Measurements from ENCODE around the gene EFCAB14. TPM values are rescaled to one million over a fixed set of nuclear protein-coding genes. Genes with fewer than 3 reads are reported as not detected.
"Not testable (repeated sequence)": the region's sequence is repeated elsewhere in the genome, so short reads cannot be mapped to it uniquely, and the experiment has no call there.

The EFCAB14 gene
- polyA plus RNA-seq, 1 donor from 2014 or later = 7.6 TPM

DNA sequence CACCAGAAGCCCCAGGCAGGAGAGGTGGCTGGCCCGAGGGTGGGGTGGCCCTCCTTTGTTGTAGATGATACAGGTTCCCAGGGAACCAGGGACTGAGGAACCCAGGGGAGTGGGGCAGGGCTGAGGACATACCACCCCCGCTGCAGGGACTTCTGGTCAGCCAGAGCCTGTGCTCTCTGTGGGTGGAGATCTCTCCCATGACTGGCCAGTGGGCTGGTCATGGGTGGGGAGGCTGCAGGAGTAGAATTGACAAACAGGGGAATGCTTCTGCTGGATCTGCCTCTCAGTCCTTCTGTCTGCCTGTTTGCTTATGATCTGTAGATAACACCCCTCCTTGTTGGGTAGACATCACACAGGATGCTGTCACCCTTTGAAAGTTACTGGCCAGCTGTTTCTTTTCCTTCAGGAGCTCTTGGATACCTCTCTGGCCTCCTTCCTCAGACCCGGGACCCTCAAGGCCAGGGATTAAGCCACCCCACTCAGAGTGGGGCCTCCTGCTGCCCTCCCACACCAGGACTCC is 2.8 kb upstream of the EFCAB14 start:
- TF ChIP-seq RAD21 (conservative IDR thresholded peaks at IDR 0.05) = no peak
- TF ChIP-seq POLR2AphosphoS5 (IDR thresholded peaks at IDR 0.05) = no peak
- TF ChIP-seq EZH2 (IDR thresholded peaks at IDR 0.05; ENCODE audit: borderline replicate concordance, insufficient read depth, low read length, poor library complexity, severe bottlenecking) = no peak
- no peak for TF ChIP-seq EP300 (conservative IDR thresholded peaks at IDR 0.05; ENCODE audit: poor library complexity, severe bottlenecking)
- TF ChIP-seq, protein P1, sequence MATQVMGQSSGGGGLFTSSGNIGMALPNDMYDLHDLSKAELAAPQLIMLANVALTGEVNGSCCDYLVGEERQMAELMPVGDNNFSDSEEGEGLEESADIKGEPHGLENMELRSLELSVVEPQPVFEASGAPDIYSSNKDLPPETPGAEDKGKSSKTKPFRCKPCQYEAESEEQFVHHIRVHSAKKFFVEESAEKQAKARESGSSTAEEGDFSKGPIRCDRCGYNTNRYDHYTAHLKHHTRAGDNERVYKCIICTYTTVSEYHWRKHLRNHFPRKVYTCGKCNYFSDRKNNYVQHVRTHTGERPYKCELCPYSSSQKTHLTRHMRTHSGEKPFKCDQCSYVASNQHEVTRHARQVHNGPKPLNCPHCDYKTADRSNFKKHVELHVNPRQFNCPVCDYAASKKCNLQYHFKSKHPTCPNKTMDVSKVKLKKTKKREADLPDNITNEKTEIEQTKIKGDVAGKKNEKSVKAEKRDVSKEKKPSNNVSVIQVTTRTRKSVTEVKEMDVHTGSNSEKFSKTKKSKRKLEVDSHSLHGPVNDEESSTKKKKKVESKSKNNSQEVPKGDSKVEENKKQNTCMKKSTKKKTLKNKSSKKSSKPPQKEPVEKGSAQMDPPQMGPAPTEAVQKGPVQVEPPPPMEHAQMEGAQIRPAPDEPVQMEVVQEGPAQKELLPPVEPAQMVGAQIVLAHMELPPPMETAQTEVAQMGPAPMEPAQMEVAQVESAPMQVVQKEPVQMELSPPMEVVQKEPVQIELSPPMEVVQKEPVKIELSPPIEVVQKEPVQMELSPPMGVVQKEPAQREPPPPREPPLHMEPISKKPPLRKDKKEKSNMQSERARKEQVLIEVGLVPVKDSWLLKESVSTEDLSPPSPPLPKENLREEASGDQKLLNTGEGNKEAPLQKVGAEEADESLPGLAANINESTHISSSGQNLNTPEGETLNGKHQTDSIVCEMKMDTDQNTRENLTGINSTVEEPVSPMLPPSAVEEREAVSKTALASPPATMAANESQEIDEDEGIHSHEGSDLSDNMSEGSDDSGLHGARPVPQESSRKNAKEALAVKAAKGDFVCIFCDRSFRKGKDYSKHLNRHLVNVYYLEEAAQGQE (IDR thresholded peaks at IDR 0.05; ENCODE audit: borderline replicate concordance) = no peak
- TF ChIP-seq SMC3 (conservative IDR thresholded peaks at IDR 0.05; ENCODE audit: poor library complexity) = no peak
- TF ChIP-seq, protein P2, sequence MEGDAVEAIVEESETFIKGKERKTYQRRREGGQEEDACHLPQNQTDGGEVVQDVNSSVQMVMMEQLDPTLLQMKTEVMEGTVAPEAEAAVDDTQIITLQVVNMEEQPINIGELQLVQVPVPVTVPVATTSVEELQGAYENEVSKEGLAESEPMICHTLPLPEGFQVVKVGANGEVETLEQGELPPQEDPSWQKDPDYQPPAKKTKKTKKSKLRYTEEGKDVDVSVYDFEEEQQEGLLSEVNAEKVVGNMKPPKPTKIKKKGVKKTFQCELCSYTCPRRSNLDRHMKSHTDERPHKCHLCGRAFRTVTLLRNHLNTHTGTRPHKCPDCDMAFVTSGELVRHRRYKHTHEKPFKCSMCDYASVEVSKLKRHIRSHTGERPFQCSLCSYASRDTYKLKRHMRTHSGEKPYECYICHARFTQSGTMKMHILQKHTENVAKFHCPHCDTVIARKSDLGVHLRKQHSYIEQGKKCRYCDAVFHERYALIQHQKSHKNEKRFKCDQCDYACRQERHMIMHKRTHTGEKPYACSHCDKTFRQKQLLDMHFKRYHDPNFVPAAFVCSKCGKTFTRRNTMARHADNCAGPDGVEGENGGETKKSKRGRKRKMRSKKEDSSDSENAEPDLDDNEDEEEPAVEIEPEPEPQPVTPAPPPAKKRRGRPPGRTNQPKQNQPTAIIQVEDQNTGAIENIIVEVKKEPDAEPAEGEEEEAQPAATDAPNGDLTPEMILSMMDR (IDR thresholded peaks at IDR 0.05; ENCODE audit: poor library complexity, severe bottlenecking) = no peak
- TF ChIP-seq MXI1 (conservative IDR thresholded peaks at IDR 0.05; ENCODE audit: poor library complexity, severe bottlenecking) = no peak
- no peak for TF ChIP-seq TAF1 (IDR thresholded peaks at IDR 0.05; ENCODE audit: low read depth)
- no peak overlapping the region for H3K9ac ChIP-seq (ENCODE audit: low read length)
- no peak overlapping the region for H3K4me2 ChIP-seq (ENCODE audit: low read length)
- H3K9me3 ChIP-seq (ENCODE audit: low read length) = no peaks in the 10 kb centered on the region
- H3K27me3 ChIP-seq (ENCODE audit: insufficient read depth, low read depth, low read length) = no peaks in the 10 kb centered on the region
- H2AFZ ChIP-seq (ENCODE audit: low read depth, low read length) = no peak overlapping the region
- peaks cover 11% of the 10 kb centered on the region for H3K79me2 ChIP-seq (replicated peaks; ENCODE audit: insufficient read depth, low read length)
- H4K20me1 ChIP-seq (ENCODE audit: insufficient read depth) = no peaks in the 10 kb centered on the region
- H3F3A ChIP-seq (ENCODE audit: insufficient read depth, low read length, poor library complexity, severe bottlenecking) = no peaks in the 10 kb centered on the region
- no peak overlapping the region for H3K4me3 ChIP-seq (ENCODE audit: low read length)
- no peaks in the 10 kb centered on the region for H3K36me3 ChIP-seq (ENCODE audit: insufficient read depth, low read length)
- no peaks in the 10 kb centered on the region for H3K9me2 ChIP-seq (ENCODE audit: insufficient read depth, low read length)
- no peak overlapping the region for H3K27ac ChIP-seq (ENCODE audit: low read length)

DNA sequence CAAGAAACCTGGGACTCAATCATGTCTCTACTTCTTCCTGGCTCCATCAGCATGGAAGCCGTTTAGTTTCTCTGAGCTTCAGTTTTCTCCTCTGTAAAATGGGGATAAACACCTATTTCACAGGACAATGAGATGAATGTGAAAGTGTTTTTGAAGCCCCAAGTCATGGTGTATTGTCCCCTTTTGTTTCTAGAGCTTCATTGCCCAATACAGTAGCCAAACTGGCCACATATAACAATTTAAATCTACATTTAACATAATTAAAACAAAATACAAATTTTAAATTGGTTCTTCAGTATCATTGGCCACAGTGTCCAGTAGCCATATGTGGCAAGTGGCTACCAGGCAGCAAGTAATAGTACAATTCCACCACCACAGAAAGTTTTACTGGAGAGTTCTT is 2.3 kb upstream of the EFCAB14 start:
- Histone ChIP-seq H3K36me3 (ENCODE audit: insufficient read depth, low read length) (no peaks in the 10 kb centered on the region), H4K20me1 (ENCODE audit: insufficient read depth) (no peaks in the 10 kb centered on the region), H3K4me2 (ENCODE audit: low read length) (no peak overlapping the region), H3K9me2 (ENCODE audit: insufficient read depth, low read length) (no peaks in the 10 kb centered on the region), H3K27ac (ENCODE audit: low read length) (no peak overlapping the region), H3K79me2 (replicated peaks; ENCODE audit: insufficient read depth, low read length) (peaks cover 11% of the 10 kb centered on the region), H2AFZ (ENCODE audit: low read depth, low read length) (no peak overlapping the region), H3K27me3 (ENCODE audit: insufficient read depth, low read depth, low read length) (no peaks in the 10 kb centered on the region), H3K4me3 (ENCODE audit: low read length) (no peak overlapping the region), H3K9me3 (ENCODE audit: low read length) (no peaks in the 10 kb centered on the region), H3F3A (ENCODE audit: insufficient read depth, low read length, poor library complexity, severe bottlenecking) (no peaks in the 10 kb centered on the region), H3K9ac (ENCODE audit: low read length) (no peak overlapping the region)
- TF ChIP-seq POLR2AphosphoS5 (IDR thresholded peaks at IDR 0.05) = no peak
- no peak for TF ChIP-seq MXI1 (conservative IDR thresholded peaks at IDR 0.05; ENCODE audit: poor library complexity, severe bottlenecking)
- TF ChIP-seq, protein P2 (IDR thresholded peaks at IDR 0.05; ENCODE audit: poor library complexity, severe bottlenecking) = no peak
- no peak for TF ChIP-seq TAF1 (IDR thresholded peaks at IDR 0.05; ENCODE audit: low read depth)
- TF ChIP-seq SMC3 (conservative IDR thresholded peaks at IDR 0.05; ENCODE audit: poor library complexity) = no peak
- TF ChIP-seq EZH2 (IDR thresholded peaks at IDR 0.05; ENCODE audit: borderline replicate concordance, insufficient read depth, low read length, poor library complexity, severe bottlenecking) = no peak

DNA sequence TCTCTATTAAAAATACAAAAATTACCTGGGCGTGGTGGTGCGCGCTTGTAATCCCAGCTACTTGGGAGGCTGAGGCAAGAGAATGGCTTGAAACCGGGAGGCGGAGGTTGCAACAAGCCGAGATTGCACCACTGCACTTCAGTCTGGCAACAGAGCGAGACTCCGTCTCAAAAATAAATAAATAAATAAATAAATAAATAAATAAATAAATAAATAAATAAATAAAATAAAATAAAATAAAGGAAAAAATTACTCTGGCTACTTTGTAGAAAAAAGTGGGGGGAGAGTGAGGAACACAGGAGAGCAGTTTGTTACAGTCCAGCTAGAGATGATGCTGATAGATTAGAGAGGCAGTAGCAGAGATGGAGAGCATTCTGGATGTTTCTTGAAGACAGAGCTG is 1.4 kb upstream of the EFCAB14 start:
- H3K27ac ChIP-seq (ENCODE audit: low read length); H3F3A ChIP-seq (ENCODE audit: insufficient read depth, low read length, poor library complexity, severe bottlenecking); H3K9me3 ChIP-seq (ENCODE audit: low read length); H3K9me2 ChIP-seq (ENCODE audit: insufficient read depth, low read length); H3K36me3 ChIP-seq (ENCODE audit: insufficient read depth, low read length); H3K4me2 ChIP-seq (ENCODE audit: low read length); H4K20me1 ChIP-seq (ENCODE audit: insufficient read depth); H3K9ac ChIP-seq (ENCODE audit: low read length); H2AFZ ChIP-seq (ENCODE audit: low read depth, low read length); H3K4me3 ChIP-seq (ENCODE audit: low read length); H3K27me3 ChIP-seq (ENCODE audit: insufficient read depth, low read depth, low read length): not testable (repeated sequence)
- peaks cover 11% of the 10 kb centered on the region for H3K79me2 ChIP-seq (replicated peaks; ENCODE audit: insufficient read depth, low read length)

All from neural cell (in vitro differentiated cells).